Progenitor cell of endocrine pancreas (in vitro differentiated cells): ENCODE measurements around the gene EFR3B. TPM values are rescaled to one million over a fixed set of nuclear protein-coding genes. Genes with fewer than 3 reads are reported as not detected.
"Not testable (repeated sequence)": the region's sequence is repeated elsewhere in the genome, so short reads cannot be mapped to it uniquely, and the experiment has no call there.

Experiments
- DNase-seq: peaks from one replicate; pipeline ENCODE4 v3.0.0; 2021; ENCODE audit warnings: low spot score; ENCODE audit not compliant: unreplicated experiment
- H3K27ac Mint-ChIP-seq: 2 replicates; pipeline ENCODE4 v1.8.0; 2021; ENCODE audit warnings: mild to moderate bottlenecking, moderate library complexity, mixed read lengths
- H3K27me3 Mint-ChIP-seq: 2 replicates; pipeline ENCODE4 v1.8.0; 2021; ENCODE audit warnings: mixed read lengths
- H3K36me3 Mint-ChIP-seq: 2 replicates; pipeline ENCODE4 v1.8.0; 2022; ENCODE audit warnings: mixed read lengths; ENCODE audit not compliant: insufficient read depth
- H3K4me1 Mint-ChIP-seq: 2 replicates; pipeline ENCODE4 v1.8.0; 2021; ENCODE audit warnings: low read depth, mixed read lengths
- H3K4me3 Mint-ChIP-seq: 2 replicates; pipeline ENCODE4 v1.8.0; 2021; ENCODE audit warnings: low read depth, mild to moderate bottlenecking, moderate library complexity, mixed read lengths
- H3K9me3 Mint-ChIP-seq: 2 replicates; pipeline ENCODE4 v1.8.0; 2021; ENCODE audit warnings: low read depth, mixed read lengths
- total RNA-seq: library from RNA; stranded (reverse); gene quantifications from 2 replicates; pipeline ENCODE4 v1.2.1, GENCODE V29; 2021
- TF ChIP-seq, protein P1 (sequence below): fragments of 200-600 bp; sonication (generic); IDR thresholded peaks from one replicate; pipeline ENCODE4 v1.5.0; 2021; ENCODE audit warnings: antibody characterized with exemption, mild to moderate bottlenecking; ENCODE audit not compliant: unreplicated experiment

EFR3B gene
- total RNA-seq, 1 donor from 2014 or later, result 23.3 TPM

GRCh38 chr2:25149646-25150045, 107.8 kb downstream of the EFR3B start:
- TF ChIP-seq, protein P1, sequence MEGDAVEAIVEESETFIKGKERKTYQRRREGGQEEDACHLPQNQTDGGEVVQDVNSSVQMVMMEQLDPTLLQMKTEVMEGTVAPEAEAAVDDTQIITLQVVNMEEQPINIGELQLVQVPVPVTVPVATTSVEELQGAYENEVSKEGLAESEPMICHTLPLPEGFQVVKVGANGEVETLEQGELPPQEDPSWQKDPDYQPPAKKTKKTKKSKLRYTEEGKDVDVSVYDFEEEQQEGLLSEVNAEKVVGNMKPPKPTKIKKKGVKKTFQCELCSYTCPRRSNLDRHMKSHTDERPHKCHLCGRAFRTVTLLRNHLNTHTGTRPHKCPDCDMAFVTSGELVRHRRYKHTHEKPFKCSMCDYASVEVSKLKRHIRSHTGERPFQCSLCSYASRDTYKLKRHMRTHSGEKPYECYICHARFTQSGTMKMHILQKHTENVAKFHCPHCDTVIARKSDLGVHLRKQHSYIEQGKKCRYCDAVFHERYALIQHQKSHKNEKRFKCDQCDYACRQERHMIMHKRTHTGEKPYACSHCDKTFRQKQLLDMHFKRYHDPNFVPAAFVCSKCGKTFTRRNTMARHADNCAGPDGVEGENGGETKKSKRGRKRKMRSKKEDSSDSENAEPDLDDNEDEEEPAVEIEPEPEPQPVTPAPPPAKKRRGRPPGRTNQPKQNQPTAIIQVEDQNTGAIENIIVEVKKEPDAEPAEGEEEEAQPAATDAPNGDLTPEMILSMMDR, result no peak
- H3K9me3 Mint-ChIP-seq, result no peaks in the 10 kb centered on the region
- H3K36me3 Mint-ChIP-seq, result peaks cover 8% of the 10 kb centered on the region

DNA sequence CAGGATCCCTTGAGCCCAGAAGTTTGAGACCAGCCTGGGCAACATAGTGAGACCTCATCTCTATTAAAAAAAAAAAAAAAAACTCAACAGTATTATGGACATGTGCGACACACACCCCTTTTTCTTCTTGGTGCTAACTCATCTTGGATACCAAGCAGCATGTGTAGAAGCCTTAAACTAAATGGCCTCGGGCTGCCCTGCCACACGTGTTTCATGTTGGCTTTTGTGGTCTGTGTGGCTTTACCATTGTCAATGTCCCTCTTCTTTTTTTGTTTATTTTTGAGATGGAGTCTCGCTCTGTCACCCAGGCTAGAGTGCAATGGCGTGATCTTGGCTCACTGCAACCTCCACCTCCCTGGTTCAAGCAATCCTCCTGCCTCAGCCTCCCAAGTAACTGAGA, 109.1 kb downstream of the EFR3B start:
- not testable (repeated sequence) for H3K4me1 Mint-ChIP-seq, H3K27ac Mint-ChIP-seq, H3K27me3 Mint-ChIP-seq, H3K36me3 Mint-ChIP-seq, DNase-seq, H3K9me3 Mint-ChIP-seq, H3K4me3 Mint-ChIP-seq

More at GRCh38 chr2:25149646-25150045, 107.8 kb downstream of the EFR3B start:
- no peak overlapping the region for H3K27ac Mint-ChIP-seq
- no peaks in the 10 kb centered on the region for H3K4me1 Mint-ChIP-seq
- H3K4me3 Mint-ChIP-seq, result no peak overlapping the region
- DNase-seq, result no peak
- H3K27me3 Mint-ChIP-seq, result no peaks in the 10 kb centered on the region

- TF ChIP-seq, protein P1, result no peak
- no peak for DNase-seq
- Mint-ChIP-seq H3K36me3 (peaks cover 8% of the 10 kb centered on the region), H3K4me1 (no peaks in the 10 kb centered on the region), H3K27ac (no peak overlapping the region), H3K4me3 (no peak overlapping the region), H3K9me3 (no peaks in the 10 kb centered on the region), H3K27me3 (no peaks in the 10 kb centered on the region)
These were observed 109.8 kb downstream of the EFR3B start for GRCh38 chr2:25151718-25152117.

GRCh38 chr2:25155401-25155800, 113.5 kb downstream of the EFR3B start:
- Mint-ChIP-seq H3K9me3 (no peaks in the 10 kb centered on the region), H3K27me3 (no peaks in the 10 kb centered on the region), H3K36me3 (peaks cover 8% of the 10 kb centered on the region), H3K4me1 (peaks cover 4% of the 10 kb centered on the region), H3K27ac (peak overlapping the region; percentile 11), H3K4me3 (no peak overlapping the region)
- TF ChIP-seq, protein P1, result no peak
- no peak for DNase-seq

DNA sequence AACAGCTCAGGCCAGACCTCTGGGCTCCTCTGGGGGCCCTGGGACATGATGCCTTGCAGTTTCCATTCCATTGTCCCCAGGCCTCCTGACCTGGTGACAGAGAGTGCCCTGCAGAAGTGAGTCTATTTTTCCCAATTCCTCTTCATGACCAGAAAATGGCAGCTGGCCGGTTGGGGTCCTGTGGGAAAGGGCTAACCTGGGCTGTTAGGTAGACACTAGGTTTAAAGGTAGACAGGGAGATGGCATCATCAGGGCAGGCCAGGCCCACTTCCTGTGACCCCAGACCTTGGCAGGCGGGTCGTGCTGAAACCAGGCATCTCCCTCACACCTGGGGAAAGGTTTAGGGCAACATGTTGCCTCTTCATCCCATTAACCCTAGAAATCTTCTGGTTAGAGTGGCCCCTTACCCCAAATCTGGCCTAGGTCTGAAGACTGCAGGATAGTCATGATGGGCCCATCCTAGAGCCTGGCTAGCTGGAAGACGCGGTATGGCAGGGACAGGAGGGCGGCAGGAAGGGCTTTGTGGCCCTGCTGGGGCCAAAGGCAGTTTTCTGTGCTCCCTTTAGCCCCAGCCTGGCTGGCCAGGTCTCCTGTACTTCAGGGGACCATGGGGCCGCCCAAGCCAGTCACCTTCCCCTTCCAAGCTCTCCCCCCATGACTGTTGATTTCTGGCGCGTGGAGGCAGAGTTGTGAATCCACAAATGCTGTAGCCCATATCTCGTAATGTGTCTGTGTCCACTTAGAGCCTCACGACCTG, 116.4 kb downstream of the EFR3B start:
- H3K4me1 Mint-ChIP-seq, result peaks cover 4% of the 10 kb centered on the region
- H3K36me3 Mint-ChIP-seq, result peaks cover 5% of the 10 kb centered on the region
- DNase-seq, result no peak
- TF ChIP-seq, protein P1, result no peak
- no peak overlapping the region for H3K27ac Mint-ChIP-seq
- no peaks in the 10 kb centered on the region for H3K9me3 Mint-ChIP-seq
- H3K27me3 Mint-ChIP-seq, result peaks cover 6% of the 10 kb centered on the region
- no peak overlapping the region for H3K4me3 Mint-ChIP-seq

DNA sequence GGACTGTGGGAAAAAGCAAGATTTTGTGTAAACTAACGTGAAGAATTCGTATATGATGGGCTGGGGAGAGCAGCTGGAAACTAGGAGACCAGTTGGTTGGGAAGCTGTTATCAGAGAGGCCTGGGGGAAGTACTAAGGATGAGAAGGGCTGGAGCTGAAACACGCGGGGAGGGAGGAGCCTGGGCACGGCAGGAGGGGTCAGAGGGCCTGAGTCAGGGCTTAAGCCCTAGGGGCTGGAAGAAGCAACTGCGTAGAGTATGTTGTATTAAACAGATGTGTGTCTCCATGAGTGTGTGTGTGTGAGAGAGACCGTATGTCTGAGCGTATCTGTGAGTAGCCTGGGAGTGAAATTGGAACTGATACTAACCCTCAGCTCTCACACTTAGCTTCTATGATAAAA, 118.1 kb downstream of the EFR3B start:
- no peak for DNase-seq
- peaks cover 2% of the 10 kb centered on the region for H3K36me3 Mint-ChIP-seq

More for the DNA sequence above, 118.1 kb downstream of the EFR3B start:
- TF ChIP-seq, protein P1, result peak; percentile 13
- peaks cover 4% of the 10 kb centered on the region for H3K4me1 Mint-ChIP-seq
- no peaks in the 10 kb centered on the region for H3K9me3 Mint-ChIP-seq
- H3K27me3 Mint-ChIP-seq, result peaks cover 16% of the 10 kb centered on the region
- H3K27ac Mint-ChIP-seq, result no peak overlapping the region
- H3K4me3 Mint-ChIP-seq, result no peak overlapping the region
